Measurements from ENCODE around the gene FADS3. TPM values are rescaled to one million over a fixed set of nuclear protein-coding genes. Genes with fewer than 3 reads are reported as not detected.

FADS3 gene
- total RNA-seq, 4 donors from 2014 or later = 12.7 to 24.7 (median 17.9) TPM

GRCh38 chr11:61860054-61860903 lies 31.1 kb downstream of the FADS3 start:
- WGBS = 58% methylated on average over 16 of the region's 16 CpGs
- TF ChIP-seq CTCF (IDR thresholded peaks at IDR 0.05) (no peak), EP300 (IDR thresholded peaks at IDR 0.05) (no peak), POLR2AphosphoS5 (IDR thresholded peaks at IDR 0.05) (no peak), POLR2A (IDR thresholded peaks at IDR 0.05) (no peak)
- DNase-seq (ENCODE audit: low spot score in 2 of 2) = no peak

GRCh38 chr11:61855939-61856680 lies 35.2 kb downstream of the FADS3 start:
- Histone ChIP-seq H3K27ac (no peak overlapping the region), H3K27me3 (no peaks in the 10 kb centered on the region), H3K36me3 (peaks cover 11% of the 10 kb centered on the region), H3K4me3 (no peak overlapping the region), H3K4me1 (peaks cover under 1% of the 10 kb centered on the region), H3K9me3 (no peaks in the 10 kb centered on the region)
- DNase-seq (ENCODE audit: low spot score in 2 of 2) = no peak
- TF ChIP-seq CTCF (IDR thresholded peaks at IDR 0.05) = no peak
- no peak for TF ChIP-seq POLR2AphosphoS5 (IDR thresholded peaks at IDR 0.05)
- no peak for TF ChIP-seq POLR2A (IDR thresholded peaks at IDR 0.05)
- no peak for TF ChIP-seq EP300 (IDR thresholded peaks at IDR 0.05)
- 100% methylated on average over 4 of the region's 12 CpGs for WGBS

More at GRCh38 chr11:61860054-61860903, 31.1 kb downstream of the FADS3 start:
- Histone ChIP-seq H3K27me3 (no peaks in the 10 kb centered on the region), H3K9me3 (no peaks in the 10 kb centered on the region), H3K4me1 (no peaks in the 10 kb centered on the region), H3K36me3 (peaks cover 16% of the 10 kb centered on the region), H3K27ac (no peak overlapping the region), H3K4me3 (no peak overlapping the region)

- no peaks in the 10 kb centered on the region for H3K27me3 ChIP-seq
- peak overlapping the region; percentile 18 for H3K27ac ChIP-seq
- peaks cover 3% of the 10 kb centered on the region for H3K4me1 ChIP-seq
- H3K9me3 ChIP-seq = no peaks in the 10 kb centered on the region
- no peak for DNase-seq (ENCODE audit: low spot score in 2 of 2)
- TF ChIP-seq CTCF (IDR thresholded peaks at IDR 0.05) (no peak), POLR2AphosphoS5 (IDR thresholded peaks at IDR 0.05) (no peak), POLR2A (IDR thresholded peaks at IDR 0.05) (no peak), EP300 (IDR thresholded peaks at IDR 0.05) (no peak)
- WGBS = 87% methylated on average over 8 of the region's 14 CpGs
- no peak overlapping the region for H3K4me3 ChIP-seq
- H3K36me3 ChIP-seq = peaks cover 11% of the 10 kb centered on the region
Measured at GRCh38 chr11:61854966-61855714, 36.2 kb downstream of the FADS3 start.

GRCh38 chr11:61854206-61854895 lies 37.0 kb downstream of the FADS3 start:
- no peaks in the 10 kb centered on the region for H3K9me3 ChIP-seq
- peaks cover 15% of the 10 kb centered on the region for H3K36me3 ChIP-seq
- peaks cover 3% of the 10 kb centered on the region for H3K4me1 ChIP-seq
- no peak overlapping the region for H3K4me3 ChIP-seq
- WGBS = 88% methylated on average over 14 of the region's 17 CpGs
- no peak overlapping the region for H3K27ac ChIP-seq
- TF ChIP-seq POLR2AphosphoS5 (IDR thresholded peaks at IDR 0.05) = no peak
- no peak for TF ChIP-seq EP300 (IDR thresholded peaks at IDR 0.05)
- TF ChIP-seq POLR2A (IDR thresholded peaks at IDR 0.05) = no peak
- TF ChIP-seq CTCF (IDR thresholded peaks at IDR 0.05) = no peak
- H3K27me3 ChIP-seq = no peaks in the 10 kb centered on the region
- no peak for DNase-seq (ENCODE audit: low spot score in 2 of 2)
